GM19193 (cell line): Measurements from ENCODE around the gene MBD1.
A peak's percentile ranks its signal among the peaks of the same experiment; 100 is the strongest.

Experiments
- POLR2A ChIP-seq: IDR thresholded peaks from 4 replicates; pipeline ENCODE4 v1.6.1; 2011; ENCODE audit not compliant: insufficient read depth, insufficient read length; ENCODE audit errors: extremely low read depth

MBD1 gene

GRCh38 chr18:50281972-50282520 lies 723 bp upstream of the MBD1 start:
- TF ChIP-seq POLR2A = no peak

GRCh38 chr18:50280707-50281294 lies 522 bp downstream of the MBD1 start:
- TF ChIP-seq POLR2A = no peak

GRCh38 chr18:50279752-50280151 lies 1.6 kb downstream of the MBD1 start:
- TF ChIP-seq POLR2A = no peak

- TF ChIP-seq POLR2A = no peak
Measured at GRCh38 chr18:50277942-50278341, 3.4 kb downstream of the MBD1 start.

- no peak for TF ChIP-seq POLR2A
Measured at GRCh38 chr18:50276452-50276851, 4.9 kb downstream of the MBD1 start.

GRCh38 chr18:50275503-50276036 lies 5.8 kb downstream of the MBD1 start:
- TF ChIP-seq POLR2A = no peak

- no peak for TF ChIP-seq POLR2A
Measured at GRCh38 chr18:50274941-50275340, 6.4 kb downstream of the MBD1 start.

- TF ChIP-seq POLR2A = no peak
Measured at GRCh38 chr18:50274044-50274442, 7.3 kb downstream of the MBD1 start.

GRCh38 chr18:50273203-50274043 lies 7.9 kb downstream of the MBD1 start:
- TF ChIP-seq POLR2A = no peak

- no peak for TF ChIP-seq POLR2A
Measured at GRCh38 chr18:50272568-50272967, 8.8 kb downstream of the MBD1 start.

GRCh38 chr18:50268022-50268747 lies 13.1 kb downstream of the MBD1 start:
- peak; percentile 51 for TF ChIP-seq POLR2A

- TF ChIP-seq POLR2A = peak; percentile 24
Measured at GRCh38 chr18:50266248-50266704, 15.0 kb downstream of the MBD1 start, which contains the start of gene CFAP53. TSS of gene CFAP53 (minus strand) at chr18:50266495. CDS start at chr18:50266404, 91 bp downstream.

- no peak for TF ChIP-seq POLR2A
Measured at GRCh38 chr18:50262977-50263376, 18.3 kb downstream of the MBD1 start.

GRCh38 chr18:50250935-50251334 lies 30.4 kb downstream of the MBD1 start:
- no peak for TF ChIP-seq POLR2A

GRCh38 chr18:50249576-50249975 lies 31.7 kb downstream of the MBD1 start:
- no peak for TF ChIP-seq POLR2A

- no peak for TF ChIP-seq POLR2A
Measured at GRCh38 chr18:50247561-50247960, 33.8 kb downstream of the MBD1 start.

- no peak for TF ChIP-seq POLR2A
Measured at GRCh38 chr18:50240080-50240563, 41.2 kb downstream of the MBD1 start.
